OCI-M1 (cell line): ENCODE measurements around the gene AATF.

Experiments
- DNase-seq: peaks from one replicate; lab custom pipeline; 2025; lab: John Stamatoyannopoulos, UW

Gene AATF

DNA sequence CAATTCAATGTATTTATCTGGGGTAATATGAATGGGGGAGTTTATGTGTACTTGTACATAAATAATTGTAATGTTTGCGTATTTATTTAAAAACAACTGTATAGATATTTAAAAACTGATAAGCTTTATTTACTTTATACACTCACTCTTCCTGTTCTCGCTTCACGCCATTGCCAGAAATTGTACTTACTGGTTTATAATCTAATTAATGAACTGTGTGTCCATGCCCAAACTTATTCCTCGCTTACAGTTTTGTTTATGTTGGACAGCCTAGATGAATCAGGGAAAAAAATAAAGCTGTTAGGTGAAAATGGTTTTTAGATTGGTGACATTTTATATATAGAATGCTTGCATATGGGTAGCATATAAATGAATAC, 30.8 kb downstream of the AATF start:
- DNase-seq: no peak

DNA sequence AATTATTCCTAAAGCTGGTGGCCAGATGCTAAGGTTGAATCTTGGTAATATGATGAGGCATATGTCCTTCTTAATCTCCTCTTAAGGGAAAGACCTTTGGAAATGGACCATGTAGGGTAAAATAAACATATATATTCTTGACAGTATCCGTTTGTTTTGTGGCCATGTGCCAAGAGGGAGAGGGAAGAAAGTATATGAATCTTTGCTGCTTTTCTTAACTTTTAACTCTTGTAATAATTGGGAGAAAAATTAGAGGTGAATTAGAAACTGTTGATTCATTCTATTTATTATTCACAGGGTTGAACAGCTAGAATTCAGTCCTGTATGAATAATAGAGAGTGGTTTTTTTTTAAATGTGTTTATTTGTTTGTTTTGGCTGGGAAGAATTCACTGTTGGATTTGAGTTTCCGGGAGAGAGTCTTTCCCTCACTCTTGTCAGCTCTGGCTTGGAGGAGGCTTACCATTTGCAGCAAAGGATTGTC, 31.6 kb downstream of the AATF start:
- DNase-seq: no peak

DNA sequence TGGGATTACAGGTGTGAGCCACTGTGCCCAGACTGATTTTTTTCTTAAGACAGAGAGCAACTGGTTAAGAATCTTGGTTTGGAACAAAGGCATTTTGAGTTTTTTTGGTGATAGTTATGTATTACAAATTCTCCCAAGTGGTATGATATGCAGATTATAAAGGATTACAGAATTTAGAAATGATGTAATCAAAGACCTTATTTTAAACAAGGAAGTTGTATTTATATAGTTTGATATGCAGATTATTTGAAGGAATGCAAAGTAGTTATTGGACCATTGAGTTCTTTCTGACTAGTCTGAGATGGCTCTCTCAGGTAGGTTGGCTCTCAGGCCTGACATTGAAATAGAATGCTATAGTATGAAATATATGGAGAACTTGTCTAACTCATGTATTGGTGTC, 34.9 kb downstream of the AATF start:
- DNase-seq: no peak

DNA sequence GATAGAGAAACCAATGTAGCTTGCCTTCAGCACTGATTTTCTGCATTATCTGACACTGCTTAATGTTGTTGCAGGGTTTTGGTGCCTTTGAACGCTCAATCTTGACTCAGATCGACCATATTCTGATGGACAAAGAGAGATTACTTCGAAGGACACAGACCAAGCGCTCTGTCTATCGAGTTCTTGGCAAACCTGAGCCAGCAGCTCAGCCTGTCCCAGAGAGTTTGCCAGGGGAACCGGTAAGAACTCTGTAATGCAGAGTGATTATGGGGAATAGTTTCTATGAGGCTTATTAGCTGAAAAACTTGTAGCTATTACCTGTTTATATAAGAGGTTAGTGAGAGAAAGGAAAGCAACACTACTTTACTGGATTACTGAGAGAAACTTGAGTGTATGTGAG, 40.4 kb downstream of the AATF start:
- DNase-seq: no peak

DNA sequence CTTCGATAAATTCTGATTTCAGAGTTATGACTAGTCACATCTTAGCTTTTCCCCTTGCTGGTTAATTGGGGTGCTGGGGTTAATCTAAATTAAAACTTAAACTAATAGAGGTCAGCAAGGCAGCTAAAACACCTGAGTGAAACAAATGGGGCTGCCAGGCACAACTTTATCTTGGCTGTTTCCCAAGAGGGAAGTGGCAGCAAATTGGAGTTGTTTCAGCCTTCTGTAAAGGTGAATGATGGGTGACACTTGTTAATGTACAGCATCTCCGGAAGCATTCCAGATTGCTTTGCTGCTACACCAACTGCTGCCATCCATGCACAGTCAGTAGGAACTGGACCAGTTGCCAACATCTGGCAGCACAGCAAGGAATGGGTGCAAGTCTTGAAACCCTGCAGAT, 43.9 kb downstream of the AATF start:
- DNase-seq: no peak

DNA sequence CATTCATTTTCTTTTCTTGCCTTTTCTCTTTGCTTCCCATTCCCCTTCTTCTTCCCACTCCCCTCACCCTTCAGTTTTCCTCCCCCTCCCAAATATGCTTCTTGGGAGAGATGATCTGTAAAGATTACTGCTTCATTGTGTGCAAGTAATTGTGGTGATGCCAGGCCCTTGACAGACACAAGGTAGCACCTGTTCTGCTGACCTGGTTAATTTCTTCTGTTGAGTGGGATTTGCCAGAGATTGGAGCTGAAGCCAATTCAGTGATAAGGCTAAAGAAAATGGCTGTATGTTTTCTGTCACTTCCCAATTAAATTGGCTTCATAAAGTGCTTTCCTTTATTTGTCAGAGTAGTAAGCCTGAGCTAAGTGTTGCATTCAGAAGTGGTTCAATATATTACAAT, 44.5 kb downstream of the AATF start:
- DNase-seq: no peak

DNA sequence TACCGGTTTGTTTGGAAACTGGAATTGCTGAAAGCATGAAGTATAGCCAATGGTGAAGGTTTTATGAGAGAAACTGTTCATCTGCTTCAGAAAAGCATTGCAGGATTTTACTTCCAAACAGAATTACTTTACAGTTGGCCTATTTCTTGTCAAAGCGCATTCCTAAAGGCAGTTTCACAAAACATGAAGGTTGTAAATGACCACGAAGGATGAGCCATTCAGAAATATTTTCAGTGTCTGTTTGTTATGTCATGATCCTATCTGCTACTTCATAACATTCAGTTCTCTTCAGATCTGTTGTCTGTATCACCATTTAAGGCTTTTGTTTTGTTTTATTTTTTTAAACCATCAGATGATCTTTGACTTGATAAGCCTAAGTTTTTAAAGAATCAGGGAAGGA, 45.7 kb downstream of the AATF start:
- no peak for DNase-seq

DNA sequence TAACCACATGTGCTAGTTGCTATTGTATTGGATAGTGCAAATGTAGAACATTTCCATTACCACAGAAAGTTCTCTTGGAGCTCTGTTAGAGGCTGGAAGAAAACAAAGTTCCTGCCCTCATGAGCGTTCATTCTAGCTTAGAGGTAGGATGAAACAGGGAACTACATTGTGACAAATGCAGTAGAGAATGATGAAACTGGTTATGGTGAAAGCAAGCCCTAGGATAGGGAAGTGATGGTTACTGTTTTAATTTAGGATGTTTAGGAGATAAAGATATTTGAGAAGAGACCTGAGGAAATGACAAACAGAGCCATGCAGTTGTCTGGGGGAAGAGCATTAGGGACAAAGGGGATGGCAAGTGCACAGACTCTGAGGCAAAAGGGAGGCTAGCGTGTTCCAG, 50.7 kb downstream of the AATF start:
- no peak for DNase-seq

DNA sequence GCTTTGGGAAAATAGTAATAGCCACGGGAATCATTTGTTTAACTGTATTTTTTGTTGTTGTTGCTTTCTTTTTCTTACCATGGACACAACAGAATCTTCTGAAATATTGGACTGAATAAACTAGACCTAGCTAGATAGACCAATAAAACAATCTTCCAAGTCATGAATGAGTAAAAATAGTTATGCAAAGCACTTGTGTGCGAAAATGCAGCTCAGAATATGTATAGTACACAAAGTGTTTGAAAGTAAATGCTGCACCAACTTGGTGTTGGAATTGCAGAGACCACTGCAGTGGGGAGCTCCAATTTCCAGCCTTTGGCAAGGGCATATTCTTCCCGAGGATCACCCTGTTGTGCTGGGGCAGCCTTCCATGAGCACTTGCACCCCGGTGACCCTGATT, 68.0 kb downstream of the AATF start:
- DNase-seq: no peak

DNA sequence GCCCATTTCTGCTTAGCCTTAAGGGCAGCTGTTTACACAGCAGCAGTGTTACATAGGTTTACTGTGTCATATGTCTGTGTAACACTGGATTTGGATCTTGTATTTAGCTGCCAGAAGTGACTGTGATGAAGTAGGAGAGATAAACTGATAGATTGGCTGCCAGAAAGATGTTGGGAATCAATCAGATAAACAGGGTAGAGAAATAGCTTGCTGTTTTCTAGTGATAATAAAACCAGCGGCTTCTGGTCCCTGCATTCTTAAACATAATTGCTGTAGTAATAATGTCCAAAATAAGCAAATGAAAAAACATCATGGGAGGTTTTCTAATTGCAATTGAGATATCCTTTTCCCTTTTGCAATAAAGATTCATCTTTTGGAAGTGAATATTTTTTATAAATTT, 68.7 kb downstream of the AATF start:
- no peak for DNase-seq

DNA sequence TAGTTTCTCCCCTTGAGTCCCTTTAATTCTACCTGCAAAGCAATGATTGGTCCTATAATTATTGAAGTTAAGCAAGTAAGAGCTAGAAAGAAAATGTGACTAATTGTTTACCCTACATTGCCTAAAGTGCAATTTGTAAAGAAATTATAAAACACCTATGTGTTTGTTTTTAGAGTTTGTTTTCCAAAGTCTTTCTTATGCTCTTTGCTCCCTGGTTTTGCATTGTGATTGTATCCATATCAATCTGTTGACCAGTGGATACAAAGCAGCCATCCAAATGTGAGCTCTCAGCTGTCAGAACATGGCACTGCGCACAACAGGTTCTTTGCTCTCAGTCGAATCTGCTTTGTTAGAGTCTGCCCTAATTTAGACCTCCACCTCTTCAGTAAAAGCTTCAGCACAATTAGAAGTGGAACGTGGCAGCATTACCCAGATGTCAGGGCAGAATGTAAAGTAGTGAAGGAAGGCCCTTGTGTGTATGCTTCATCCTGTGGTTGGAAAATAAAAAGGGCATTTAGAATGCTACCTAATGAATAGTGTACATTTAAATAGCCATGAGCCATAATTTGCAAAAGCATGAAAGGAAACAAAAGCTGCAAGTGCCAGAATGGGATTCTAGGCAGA, 70.5 kb downstream of the AATF start:
- DNase-seq: no peak

DNA sequence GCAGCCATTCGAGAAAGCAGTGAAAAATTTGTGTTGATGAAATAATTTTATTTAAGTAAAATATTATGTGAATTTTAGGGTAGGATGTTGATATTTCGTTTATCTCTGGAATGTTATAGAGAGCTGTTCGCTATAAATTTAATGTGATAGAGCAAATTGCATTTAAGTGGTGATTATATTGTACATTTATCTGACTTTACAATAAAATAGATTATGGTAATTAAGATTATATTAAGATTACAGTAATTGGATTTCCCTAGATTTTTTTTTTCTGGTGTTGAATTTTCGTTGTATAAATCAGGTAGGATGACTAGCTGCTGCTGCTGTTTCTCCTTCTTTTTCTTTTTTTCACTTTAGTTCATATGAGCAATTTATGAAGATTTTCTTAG, 71.0 kb downstream of the AATF start:
- no peak for DNase-seq

DNA sequence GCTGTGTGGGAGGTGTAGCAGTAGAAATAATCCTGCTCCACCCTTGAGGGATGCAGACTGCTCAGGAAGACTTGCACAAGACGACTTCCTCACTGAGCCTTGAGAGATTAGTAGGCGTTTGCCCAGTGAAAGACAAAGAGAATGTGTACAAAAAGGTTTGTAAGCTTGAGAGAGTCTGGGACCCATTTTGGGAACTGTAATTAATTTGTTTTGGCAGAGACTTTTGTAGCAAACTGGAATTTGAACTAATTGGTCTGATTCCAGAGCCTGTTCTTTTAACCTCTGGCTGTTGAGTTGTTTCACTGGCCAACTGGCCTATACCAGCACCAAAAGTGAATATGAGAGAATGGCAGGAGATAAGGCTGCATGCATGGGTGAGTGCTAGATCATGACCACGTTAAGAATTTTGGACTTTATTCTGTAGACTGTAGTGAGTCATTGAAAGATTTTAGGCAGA, 75.5 kb downstream of the AATF start:
- DNase-seq: no peak

DNA sequence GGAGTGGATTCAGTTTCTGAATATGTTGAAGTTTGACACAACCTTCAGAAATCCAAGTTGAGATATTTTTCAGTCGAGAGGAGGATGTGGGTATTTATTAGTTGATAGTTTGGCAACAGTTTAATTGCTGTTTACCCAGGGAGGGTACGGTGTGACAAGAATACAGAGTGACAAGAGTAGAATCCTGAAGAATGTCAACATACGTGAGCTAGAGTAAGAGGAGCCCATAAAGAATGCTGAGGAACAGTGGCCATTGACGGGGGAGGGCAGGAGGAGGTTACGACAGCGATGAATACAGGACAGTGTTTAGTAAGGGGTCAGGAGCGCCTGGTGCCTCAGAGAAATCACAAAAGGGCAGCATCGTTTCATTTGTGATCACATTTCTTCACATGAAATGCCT, 76.5 kb downstream of the AATF start:
- no peak for DNase-seq

DNA sequence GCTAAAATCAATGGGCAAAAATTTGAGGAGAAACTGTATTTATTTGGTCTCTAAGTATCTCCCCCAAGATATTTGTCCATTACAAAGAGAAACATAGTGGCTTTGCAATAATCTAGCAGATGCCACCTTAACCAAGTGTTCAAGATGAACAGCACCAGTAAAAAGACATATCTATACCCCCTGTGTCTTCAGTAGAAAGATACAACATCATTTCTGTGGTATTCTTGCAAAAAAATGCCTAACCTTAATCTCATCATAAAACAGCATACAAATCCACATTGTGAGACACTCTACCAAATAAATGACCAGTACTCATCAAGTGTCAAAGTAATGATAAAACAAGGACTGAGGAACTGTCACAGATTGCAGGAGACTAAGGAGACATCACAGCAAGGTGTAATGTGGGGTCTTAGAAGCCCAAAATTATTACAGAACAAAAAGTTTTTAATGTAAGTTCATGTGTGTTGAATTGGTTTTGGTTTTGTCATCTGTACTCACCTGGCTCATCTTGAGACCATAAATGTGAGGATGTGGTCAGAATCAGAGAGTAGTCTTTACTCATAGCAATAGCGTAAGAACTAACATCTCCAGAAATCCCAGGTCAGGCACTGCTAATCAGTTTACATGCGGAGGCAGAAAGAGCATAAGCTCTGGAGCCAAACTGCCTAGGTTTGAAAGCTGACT, 77.2 kb downstream of the AATF start:
- no peak for DNase-seq

DNA sequence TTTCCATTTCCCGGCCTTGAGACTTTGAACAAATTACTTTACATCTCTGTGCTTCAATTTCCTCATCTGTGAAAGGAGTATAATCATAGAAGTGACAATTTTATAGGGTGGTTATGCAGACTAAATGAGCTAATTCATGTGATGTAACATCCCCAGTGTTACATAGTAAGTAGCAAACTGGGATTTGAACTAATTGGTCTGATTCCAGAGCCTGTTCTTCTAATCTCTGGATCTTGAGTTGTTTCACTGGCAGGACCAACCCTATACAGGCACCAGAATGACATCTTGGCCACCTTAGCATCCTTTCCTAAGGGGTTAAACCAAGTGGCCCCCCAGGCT, 77.7 kb downstream of the AATF start:
- DNase-seq: no peak

DNA sequence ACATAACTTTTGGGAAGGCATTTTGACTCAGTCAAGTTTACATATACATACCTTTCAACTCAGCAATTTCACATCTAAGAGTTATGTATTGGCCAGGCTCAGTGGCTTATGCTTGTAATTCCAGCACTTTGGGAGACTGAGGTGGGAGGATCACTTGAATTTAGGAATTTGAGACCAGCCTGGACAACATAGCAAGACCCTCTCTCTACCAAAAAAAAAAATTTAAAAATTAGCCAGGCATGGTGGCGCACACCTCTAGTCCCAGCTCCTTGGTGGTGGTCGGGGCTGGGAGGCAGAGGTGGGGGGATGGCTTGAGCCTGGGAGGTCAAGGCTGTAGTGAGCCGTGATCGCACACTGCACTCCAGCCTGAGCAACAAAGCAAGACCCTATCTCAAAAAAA, 79.3 kb downstream of the AATF start:
- no peak for DNase-seq

DNA sequence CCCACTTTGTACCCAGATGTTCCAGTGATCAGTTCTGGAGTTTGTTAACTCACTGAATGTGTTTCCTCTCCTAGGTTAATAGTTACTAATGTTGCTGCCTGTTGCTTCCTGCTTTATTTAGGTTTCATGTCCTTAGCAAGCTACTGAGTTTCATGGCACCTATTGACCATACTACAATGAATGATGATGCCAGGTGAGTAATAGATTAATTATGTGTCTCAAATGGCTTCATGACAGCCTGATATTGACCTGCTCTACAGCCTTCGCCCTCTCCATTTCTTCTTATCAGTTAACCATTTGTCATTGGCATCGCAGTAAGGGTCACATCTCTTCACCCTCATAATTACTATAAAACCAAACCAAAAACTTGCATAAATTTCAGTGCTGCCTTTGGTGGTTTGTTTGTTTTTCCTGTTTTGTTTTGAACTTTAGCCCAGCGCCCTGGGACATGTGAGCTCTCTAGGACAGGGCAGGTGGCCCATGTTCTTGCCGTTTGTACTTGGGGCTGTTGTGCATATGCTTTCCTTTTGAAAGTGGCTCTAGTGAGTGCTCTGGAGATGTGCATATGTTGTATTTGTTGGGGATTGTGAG, 82.8 kb downstream of the AATF start:
- no peak for DNase-seq

DNA sequence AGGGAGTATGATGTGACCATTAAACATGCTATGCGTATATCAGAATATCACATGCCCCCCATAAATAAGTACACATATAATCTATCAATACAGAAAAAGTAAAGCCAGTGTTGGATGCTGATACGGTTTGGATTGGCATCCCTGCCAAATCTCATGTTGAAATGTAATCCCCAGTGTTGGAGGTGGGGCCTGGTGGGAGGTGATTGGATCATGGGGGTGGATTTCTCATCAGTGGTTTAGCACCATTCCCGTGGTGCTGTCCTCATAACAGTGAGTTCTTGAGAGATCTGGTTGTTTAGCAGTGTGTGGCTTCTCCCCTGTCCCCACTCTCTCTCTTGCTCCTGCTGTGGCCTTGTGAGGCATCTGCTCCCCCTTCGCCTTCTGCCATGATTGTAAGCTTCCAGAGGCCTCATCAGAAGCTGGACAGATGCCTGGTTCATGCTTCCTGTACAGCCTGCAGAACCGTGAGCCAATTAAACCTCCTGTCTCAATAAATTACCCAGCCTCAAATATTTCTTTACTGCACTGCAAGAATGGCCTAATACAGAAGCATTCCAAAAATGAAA, 88.9 kb downstream of the AATF start:
- no peak for DNase-seq

DNA sequence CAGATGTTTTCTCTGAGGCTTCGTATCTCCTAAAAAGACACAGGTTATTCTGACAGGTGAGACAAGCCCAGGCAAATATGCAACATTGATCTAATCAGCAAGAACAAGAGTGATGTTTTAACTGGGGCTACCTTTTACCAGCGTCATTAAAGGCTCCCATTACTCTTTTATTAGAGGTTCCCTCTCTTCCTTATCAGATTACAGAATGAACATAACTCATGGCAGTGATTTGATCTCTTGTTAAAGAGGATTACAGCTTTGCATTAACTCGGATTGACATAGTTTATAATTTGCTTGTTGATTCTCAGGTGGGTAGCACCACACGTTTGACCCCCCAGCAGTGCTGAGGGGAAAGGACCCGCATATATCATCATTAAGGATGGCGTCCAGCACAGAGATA, 90.5 kb downstream of the AATF start:
- DNase-seq: no peak

DNA sequence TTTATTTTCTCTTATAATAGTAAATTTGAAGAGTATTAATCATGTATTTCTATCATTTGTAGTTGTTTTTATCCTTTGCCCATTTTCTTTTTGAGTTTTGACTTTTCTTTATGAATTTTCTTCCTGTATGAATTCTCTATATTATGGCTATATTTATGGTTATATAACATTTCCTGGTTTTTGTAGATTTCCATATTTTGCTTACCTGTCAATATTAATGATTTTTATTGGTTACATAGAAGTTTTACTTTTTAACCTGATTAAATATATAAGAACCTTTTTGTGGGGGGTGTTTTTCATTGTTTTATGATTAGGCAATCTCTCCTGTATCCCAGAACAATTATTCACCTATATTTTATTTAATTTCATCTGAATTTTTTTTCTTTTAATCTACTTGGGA, 93.2 kb downstream of the AATF start:
- no peak for DNase-seq

DNA sequence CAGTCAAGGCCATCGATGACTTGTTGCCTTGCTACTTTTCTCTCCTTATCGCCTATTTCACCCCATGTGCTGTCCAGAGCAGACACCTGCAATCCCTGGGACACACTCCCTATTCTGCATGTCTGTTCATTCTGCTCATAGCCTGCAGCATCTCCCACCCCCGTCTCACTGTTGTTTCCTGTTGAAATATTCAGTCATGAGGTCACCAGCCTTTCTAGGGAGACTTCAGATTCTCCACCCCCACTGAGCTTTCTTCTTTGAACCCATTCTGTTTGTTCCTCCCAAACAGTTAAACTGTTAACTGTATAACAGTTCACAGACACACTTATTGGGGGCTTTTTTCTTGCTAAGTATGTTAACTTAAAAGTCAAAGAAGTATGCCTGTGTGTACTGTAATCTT, 94.4 kb downstream of the AATF start:
- DNase-seq: no peak

DNA sequence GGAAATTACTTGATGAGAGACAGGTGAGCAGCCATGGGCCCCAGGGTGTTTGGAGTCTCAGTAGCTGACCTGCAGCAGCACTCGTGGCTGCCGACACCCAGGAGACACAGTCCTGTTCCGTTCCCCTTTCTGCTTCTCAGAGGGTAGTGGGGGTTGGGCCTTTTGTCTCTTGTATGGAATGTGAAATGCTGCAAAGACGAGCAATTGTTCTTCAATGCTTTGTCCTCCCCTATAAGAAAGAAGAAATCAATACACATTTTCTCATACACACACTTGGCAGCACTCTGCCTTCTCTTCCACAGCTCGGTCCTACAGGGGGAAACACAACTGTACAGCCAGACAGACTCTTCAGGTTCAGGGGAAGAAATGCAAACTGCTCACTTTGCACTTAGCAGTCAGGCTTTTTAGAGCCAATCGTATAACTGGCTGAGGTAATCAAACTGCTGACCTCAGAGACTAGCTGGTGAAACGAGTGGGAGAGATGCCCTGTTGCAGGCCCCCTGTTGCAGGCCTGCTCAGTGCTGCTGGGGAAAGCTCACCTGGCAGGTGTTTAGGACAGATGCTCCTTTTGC, 96.7 kb downstream of the AATF start:
- no peak for DNase-seq
